ENCODE measurements around the gene STK36. TPM values are rescaled to one million over a fixed set of nuclear protein-coding genes. Genes with fewer than 3 reads are reported as not detected.

STK36 gene
- total RNA-seq, 2 experiments from 2014 or later: 9.8 to 12.7 TPM

GRCh38 chr2:218663901-218664300, 8.0 kb upstream of the STK36 start:
- no peak overlapping the region for H3K4me3 ChIP-seq (ENCODE audit: low read length)
- no peaks in the 10 kb centered on the region for H3K27me3 ChIP-seq (ENCODE audit: control insufficient read depth in 1 of 2, insufficient read depth in 2 of 2, low read length in 2 of 2)
- H3K27me3 Mint-ChIP-seq: no peaks in the 10 kb centered on the region
- peaks cover 15% of the 10 kb centered on the region for H3K4me1 Mint-ChIP-seq (ENCODE audit: low read depth)
- H3K36me3 ChIP-seq (ENCODE audit: insufficient read depth, low read length): peaks cover 70% of the 10 kb centered on the region
- no peak overlapping the region for H3K27ac ChIP-seq (ENCODE audit: low read depth in 1 of 2, low read length in 2 of 2)
- H3K36me3 Mint-ChIP-seq (ENCODE audit: low read depth): peaks cover 89% of the 10 kb centered on the region
- no peak for TF ChIP-seq CTCF (IDR thresholded peaks at IDR 0.05)
- ATAC-seq (ENCODE audit: poor library complexity) (no peak), DNase-seq (no peak)
- no peak overlapping the region for H3K4me3 Mint-ChIP-seq
- intact Hi-C loops (cut with DNase I, micrococcal nuclease): no loop called here
- H3K9me3 Mint-ChIP-seq: no peaks in the 10 kb centered on the region
- ChIA-PET POLR2A (no interaction called here), CTCF (no interaction called here)
- peaks cover 8% of the 10 kb centered on the region for H3K4me1 ChIP-seq (ENCODE audit: insufficient read depth, low read length)
- H3K9me3 ChIP-seq (ENCODE audit: control insufficient read depth in 1 of 2, insufficient read depth in 1 of 2, low read length in 2 of 2): no peaks in the 10 kb centered on the region
- no peak overlapping the region for H3K27ac Mint-ChIP-seq

GRCh38 chr2:218664653-218665052, 7.2 kb upstream of the STK36 start:
- H3K27ac ChIP-seq (ENCODE audit: low read depth in 1 of 2, low read length in 2 of 2): no peak overlapping the region
- no peaks in the 10 kb centered on the region for H3K9me3 ChIP-seq (ENCODE audit: control insufficient read depth in 1 of 2, insufficient read depth in 1 of 2, low read length in 2 of 2)
- ChIA-PET POLR2A (no interaction called here), CTCF (no interaction called here)
- Mint-ChIP-seq H3K9me3 (no peaks in the 10 kb centered on the region), H3K27ac (no peak overlapping the region), H3K27me3 (no peaks in the 10 kb centered on the region), H3K4me1 (ENCODE audit: low read depth) (peaks cover 9% of the 10 kb centered on the region), H3K4me3 (no peak overlapping the region), H3K36me3 (ENCODE audit: low read depth) (peaks cover 88% of the 10 kb centered on the region)
- no peak for DNase-seq
- peaks cover 74% of the 10 kb centered on the region for H3K36me3 ChIP-seq (ENCODE audit: insufficient read depth, low read length)
- TF ChIP-seq CTCF (IDR thresholded peaks at IDR 0.05): no peak
- ATAC-seq (ENCODE audit: poor library complexity): no peak
- no peaks in the 10 kb centered on the region for H3K27me3 ChIP-seq (ENCODE audit: control insufficient read depth in 1 of 2, insufficient read depth in 2 of 2, low read length in 2 of 2)
- intact Hi-C loops (cut with DNase I, micrococcal nuclease): no loop called here
- no peak overlapping the region for H3K4me3 ChIP-seq (ENCODE audit: low read length)
- H3K4me1 ChIP-seq (ENCODE audit: insufficient read depth, low read length): peaks cover 6% of the 10 kb centered on the region

- intact Hi-C loops (cut with DNase I, micrococcal nuclease): loop anchor here (1.0 to 5.0 kb wide), 4 partner anchors 11 to 104 kb away; partner anchors contain the start of genes BCS1L (in 1 of the 2), CNOT9 (in 1 of the 2), TTLL4 (in 1 of the 2) and USP37 (in 1 of the 2)
- ATAC-seq (ENCODE audit: poor library complexity) (no peak), DNase-seq (no peak)
- ChIA-PET CTCF (interaction anchor here (1.5 to 4.2 kb wide), 3 partner anchors 12 to 176 kb away, joined by 8 to 20 read pairs (median 12); partner anchors contain the start of genes BCS1L, TTLL4 and ZNF142), POLR2A (interaction anchor here (0.9 to 4.5 kb wide), 5 partner anchors 11 to 608 kb away, joined by 4 to 84 read pairs (median 6); partner anchors contain the start of genes AAMP, BCS1L, DNAJB2 and PNKD)
- H3K4me3 Mint-ChIP-seq: peak overlapping the region; percentile 98
- Histone ChIP-seq H3K36me3 (ENCODE audit: insufficient read depth, low read length) (peaks cover 29% of the 10 kb centered on the region), H3K27ac (ENCODE audit: low read depth in 1 of 2, low read length in 2 of 2) (peak overlapping the region; percentile 54 to 81), H3K9me3 (ENCODE audit: control insufficient read depth in 1 of 2, insufficient read depth in 1 of 2, low read length in 2 of 2) (no peaks in the 10 kb centered on the region), H3K4me3 (ENCODE audit: low read length) (peak overlapping the region; percentile 81), H3K4me1 (ENCODE audit: insufficient read depth, low read length) (peaks cover 17% of the 10 kb centered on the region), H3K27me3 (ENCODE audit: control insufficient read depth in 1 of 2, insufficient read depth in 2 of 2, low read length in 2 of 2) (no peaks in the 10 kb centered on the region)
- H3K27ac Mint-ChIP-seq: peak overlapping the region; percentile 96
- no peaks in the 10 kb centered on the region for H3K27me3 Mint-ChIP-seq
- H3K4me1 Mint-ChIP-seq (ENCODE audit: low read depth): peaks cover 25% of the 10 kb centered on the region
- H3K9me3 Mint-ChIP-seq: no peaks in the 10 kb centered on the region
- no peak for TF ChIP-seq CTCF (IDR thresholded peaks at IDR 0.05)
- peaks cover 44% of the 10 kb centered on the region for H3K36me3 Mint-ChIP-seq (ENCODE audit: low read depth)
These were observed 711 bp upstream of the STK36 start for GRCh38 chr2:218671097-218671653.
